Fibroblast of lung (primary cell): Measurements from ENCODE around the gene ZNF593. TPM values are rescaled to one million over a fixed set of nuclear protein-coding genes. Genes with fewer than 3 reads are reported as not detected.

ENCODE experiments used
- DNase-seq, 2 donors: peaks; one replicate each; pipeline versions ENCODE4 v3.0.0 to v3.0.0-alpha.2; 2010; ENCODE audit warnings: low read depth in 2 of 2
- H2AFZ ChIP-seq: 2 replicates; pipeline ENCODE4 v1.5.1; 2012; ENCODE audit warnings: low read length, control low read depth, inconsistent platforms
- H3K27ac ChIP-seq: 2 replicates; pipeline ENCODE4 v1.5.1; 2011; ENCODE audit warnings: low read length, control low read depth; ENCODE audit not compliant: insufficient read depth
- H3K27me3 ChIP-seq: 2 replicates; pipeline ENCODE4 v1.5.1; 2011; ENCODE audit warnings: mild to moderate bottlenecking, low read length; ENCODE audit not compliant: control insufficient read depth, insufficient read depth
- H3K36me3 ChIP-seq: 2 replicates; pipeline ENCODE4 v1.5.1; 2011; ENCODE audit warnings: low read length; ENCODE audit not compliant: control insufficient read depth, insufficient read depth
- H3K4me1 ChIP-seq: 2 replicates; pipeline ENCODE4 v1.5.1; 2011; ENCODE audit warnings: low read length; ENCODE audit not compliant: control insufficient read depth, insufficient read depth; ENCODE audit errors: extremely low read depth
- H3K4me2 ChIP-seq: 2 replicates; pipeline ENCODE4 v1.5.1; 2011; ENCODE audit warnings: low read length, control low read depth; ENCODE audit not compliant: insufficient read depth; ENCODE audit errors: extremely low read depth
- H3K4me3 ChIP-seq, 4 experiments: fragments of 200-600 bp in 1 of 4; sonication (generic) in 1 of 4; replicated peaks in 1 of 4; 2 replicates each; pipeline ENCODE4 v1.5.1; 2011 to 2016; ENCODE audit warnings: low read length in 4 of 4, low read depth in 3 of 4, mild to moderate bottlenecking in 3 of 4, control low read depth in 2 of 4, inconsistent platforms in 1 of 4, mixed read lengths in 1 of 4; ENCODE audit not compliant: insufficient read depth in 1 of 4; ENCODE audit errors: control extremely low read depth in 1 of 4
- H3K79me2 ChIP-seq: 2 replicates; pipeline ENCODE4 v1.5.1; 2012; ENCODE audit warnings: mild to moderate bottlenecking, low read length, inconsistent platforms; ENCODE audit not compliant: control insufficient read depth, insufficient read depth
- H3K9ac ChIP-seq: 2 replicates; pipeline ENCODE4 v1.5.1; 2011; ENCODE audit warnings: mild to moderate bottlenecking, low read length, control low read depth; ENCODE audit not compliant: insufficient read depth
- H3K9me3 ChIP-seq: 2 replicates; pipeline ENCODE4 v1.5.1; 2012; ENCODE audit warnings: low read depth, low read length; ENCODE audit not compliant: control insufficient read depth, insufficient read depth
- H4K20me1 ChIP-seq: 2 replicates; pipeline ENCODE4 v1.5.1; 2011; ENCODE audit warnings: low read length; ENCODE audit not compliant: control insufficient read depth, insufficient read depth; ENCODE audit errors: extremely low read depth
- CTCF ChIP-seq, 2 donors: IDR thresholded peaks in 1 of 2; conservative IDR thresholded peaks in 1 of 2; 1 replicate in 1 of 2; 2 replicates in 1 of 2; pipeline ENCODE4 v1.5.1; 2011 to 2012; ENCODE audit warnings: low read length in 2 of 2, control low read depth in 1 of 2, inconsistent platforms in 1 of 2, low read depth in 1 of 2, mild to moderate bottlenecking in 1 of 2
- EZH2 ChIP-seq: IDR thresholded peaks from 2 replicates; pipeline ENCODE4 v1.5.1; 2012; ENCODE audit warnings: low read length, control low read depth, mild to moderate bottlenecking; ENCODE audit errors: missing control alignments
- polyA plus RNA-seq, 2 donors: library from polyadenylated mRNA; depleted of rRNA in 1 of 2; stranded (reverse) in 1 of 2; unstranded in 1 of 2; fragments of >200 nt; gene quantifications; 2 replicates each; pipeline ENCODE4 v1.2.1, GENCODE V29; 2011 to 2012; ENCODE audit warnings: missing spikeins in 1 of 2
- total RNA-seq: library from RNA; depleted of rRNA; stranded (reverse); fragments of >200 nt; gene quantifications from 2 replicates; pipeline ENCODE4 v1.2.1, GENCODE V29; 2014

The ZNF593 gene
- total and polyA plus RNA-seq, 2 donors (not counting 1 experiment from before 2014, with no cell fraction given) = 17.6 to 30.7 TPM

GRCh38 chr1:26218906-26219494 lies 49.3 kb downstream of the ZNF593 start:
- Histone ChIP-seq H3K79me2 (no peaks in the 10 kb centered on the region), H2AFZ (no peak overlapping the region), H3K4me3 (no peak overlapping the region), H3K4me2 (no peak overlapping the region), H3K36me3 (no peaks in the 10 kb centered on the region), H4K20me1 (no peaks in the 10 kb centered on the region), H3K4me1 (no peaks in the 10 kb centered on the region), H3K9me3 (no peaks in the 10 kb centered on the region), H3K9ac (no peak overlapping the region), H3K27ac (no peak overlapping the region), H3K27me3 (peaks cover 31% of the 10 kb centered on the region)
- TF ChIP-seq CTCF (conservative IDR thresholded peaks at IDR 0.05 in 1 of 2, IDR thresholded peaks at IDR 0.05 in 1 of 2; ENCODE audit: low read depth in 1 of 2, low read length in 2 of 2) (no peak), EZH2 (no peak)
- DNase-seq = no peak

Other genes with a start within 250 kb of the ZNF593 start
- gene PAFAH2, start 171.8 kb upstream of the ZNF593 start, total RNA-seq = 8.2 and 11.7 TPM in 2 replicates
- gene PAFAH2, start 171.8 kb upstream of the ZNF593 start, polyA plus RNA-seq = 8.3 and 11.3 TPM in 2 replicates
- 0.26 and 0.33 TPM in 2 replicates for gene EXTL1, start 148.1 kb upstream of the ZNF593 start, total RNA-seq
- gene EXTL1, start 148.1 kb upstream of the ZNF593 start, polyA plus RNA-seq = 0.14 and 0.39 TPM in 2 replicates
- not detected in 2 replicates for gene SLC30A2, start 123.8 kb upstream of the ZNF593 start, total RNA-seq
- not detected in 2 replicates for gene SLC30A2, start 123.8 kb upstream of the ZNF593 start, polyA plus RNA-seq
- gene TRIM63, start 102.3 kb upstream of the ZNF593 start, total RNA-seq = not detected in 2 replicates
- not detected in 2 replicates for gene TRIM63, start 102.3 kb upstream of the ZNF593 start, polyA plus RNA-seq
- 4.3 and 5.1 TPM in 2 replicates for gene PDIK1L, start 58.1 kb upstream of the ZNF593 start, total RNA-seq
- gene PDIK1L, start 58.1 kb upstream of the ZNF593 start, polyA plus RNA-seq = 3.0 and 3.7 TPM in 2 replicates
- gene FAM110D, start 10.8 kb upstream of the ZNF593 start, total RNA-seq = not detected in 2 replicates
- not detected in 2 replicates for gene FAM110D, start 10.8 kb upstream of the ZNF593 start, polyA plus RNA-seq
- gene C1orf232, start 945 bp upstream of the ZNF593 start, total RNA-seq = not detected in 2 replicates
- gene C1orf232, start 945 bp upstream of the ZNF593 start, polyA plus RNA-seq = not detected in 2 replicates
- gene ZNF593OS, start 1.9 kb downstream of the ZNF593 start, total RNA-seq = not detected in 2 replicates
- gene ZNF593OS, start 1.9 kb downstream of the ZNF593 start, polyA plus RNA-seq = not detected in 2 replicates
- not detected in 2 replicates for gene CNKSR1, start 7.6 kb downstream of the ZNF593 start, total RNA-seq
- gene CNKSR1, start 7.6 kb downstream of the ZNF593 start, polyA plus RNA-seq = 0.08 TPM in 1 of 2 replicates, not detected in the other
- not detected in 2 replicates for gene CATSPER4, start 20.7 kb downstream of the ZNF593 start, total RNA-seq
- gene CATSPER4, start 20.7 kb downstream of the ZNF593 start, polyA plus RNA-seq = not detected in 2 replicates
- 3.9 and 6.9 TPM in 2 replicates for gene CEP85, start 64.3 kb downstream of the ZNF593 start, total RNA-seq
- gene CEP85, start 64.3 kb downstream of the ZNF593 start, polyA plus RNA-seq = 4.7 and 8.2 TPM in 2 replicates
- gene SH3BGRL3, start 110.2 kb downstream of the ZNF593 start, total RNA-seq = 12.8 and 39.6 TPM in 2 replicates
- gene SH3BGRL3, start 110.2 kb downstream of the ZNF593 start, polyA plus RNA-seq = 200 and 261 TPM in 2 replicates
- 2.6 and 3.5 TPM in 2 replicates for gene UBXN11, start 136.7 kb downstream of the ZNF593 start, total RNA-seq
- 6.5 and 7.1 TPM in 2 replicates for gene UBXN11, start 136.7 kb downstream of the ZNF593 start, polyA plus RNA-seq
- gene CD52, start 148.1 kb downstream of the ZNF593 start, total RNA-seq = 0.51 TPM in 1 of 2 replicates, not detected in the other
- gene CD52, start 148.1 kb downstream of the ZNF593 start, polyA plus RNA-seq = 0.28 and 0.31 TPM in 2 replicates
- not detected in 2 replicates for gene CRYBG2, start 184.2 kb downstream of the ZNF593 start, total RNA-seq
- not detected in 2 replicates for gene CRYBG2, start 184.2 kb downstream of the ZNF593 start, polyA plus RNA-seq
- gene ZNF683, start 202.8 kb downstream of the ZNF593 start, total RNA-seq = not detected in 2 replicates
- not detected in 2 replicates for gene ZNF683, start 202.8 kb downstream of the ZNF593 start, polyA plus RNA-seq
- gene LIN28A, start 240.9 kb downstream of the ZNF593 start, total RNA-seq = not detected in 2 replicates
- 0.05 and 0.09 TPM in 2 replicates for gene LIN28A, start 240.9 kb downstream of the ZNF593 start, polyA plus RNA-seq